SU-DHL-6 (cell line): Measurements from ENCODE around the gene DR1.

Experiments used
- H2AFZ ChIP-seq: fragments of 200-600 bp; sonication (generic); 2 replicates; pipeline ENCODE4 v1.6.1; 2014; ENCODE audit warnings: low read depth, mild to moderate bottlenecking, moderate library complexity, mixed read lengths, antibody characterized with exemption, low read length; ENCODE audit not compliant: severe bottlenecking
- H3F3A ChIP-seq: fragments of 200-600 bp; shearing (Covaris generic); 2 replicates; pipeline ENCODE4 v1.6.0; 2016; ENCODE audit warnings: antibody characterized with exemption, mild to moderate bottlenecking; ENCODE audit not compliant: insufficient read depth
- H3K27ac ChIP-seq: fragments of 200-600 bp; sonication (generic); 2 replicates; pipeline ENCODE4 v1.5.1; 2016; ENCODE audit warnings: low read depth, mild to moderate bottlenecking, low read length, moderate library complexity, mixed read lengths
- H3K27me3 ChIP-seq: fragments of 200-600 bp; sonication (generic), shearing (Covaris generic); 2 replicates; pipeline ENCODE4 v1.6.0; 2014; ENCODE audit warnings: mild to moderate bottlenecking, low read length
- H3K36me3 ChIP-seq: fragments of 200-600 bp; sonication (generic); 2 replicates; pipeline ENCODE4 v1.6.1; 2014; ENCODE audit warnings: mild to moderate bottlenecking, low read length, mixed read lengths
- H3K4me2 ChIP-seq: fragments of 300-600, 200-600 bp; shearing (Covaris generic), sonication (generic); 2 replicates; pipeline ENCODE4 v1.6.0; 2014; ENCODE audit warnings: low read length, low read depth, mild to moderate bottlenecking; ENCODE audit not compliant: poor library complexity, severe bottlenecking
- H3K4me3 ChIP-seq: fragments of 200-600 bp; sonication (generic); 2 replicates; pipeline ENCODE4 v1.5.1; 2014; ENCODE audit warnings: antibody characterized with exemption, low read length, mild to moderate bottlenecking, mixed read lengths; ENCODE audit not compliant: insufficient read depth, poor library complexity, severe bottlenecking
- H3K79me2 ChIP-seq: fragments of 200-600 bp; sonication (generic); 2 replicates; pipeline ENCODE4 v1.6.1; 2014; ENCODE audit warnings: mild to moderate bottlenecking, low read length, moderate library complexity; ENCODE audit not compliant: insufficient read depth
- H3K9ac ChIP-seq: fragments of 200-600 bp; sonication (generic); 2 replicates; pipeline ENCODE4 v1.7.0; 2014; ENCODE audit warnings: mild to moderate bottlenecking, low read length
- H3K9me2 ChIP-seq: fragments of 200-600 bp; sonication (generic); replicated peaks from 2 replicates; pipeline ENCODE4 v1.6.1; 2014; ENCODE audit warnings: low read length; ENCODE audit not compliant: insufficient read depth
- H3K9me3 ChIP-seq: fragments of 200-600 bp; sonication (generic); 2 replicates; pipeline ENCODE4 v1.6.1; 2014; ENCODE audit warnings: low read length, mixed read lengths; ENCODE audit not compliant: insufficient read depth
- H4K20me1 ChIP-seq: fragments of 200-600 bp; sonication (generic); 2 replicates; pipeline ENCODE4 v1.6.1; 2014; ENCODE audit warnings: low read depth, mild to moderate bottlenecking, antibody characterized with exemption, low read length, moderate library complexity, mixed read lengths
- EZH2phosphoT487 ChIP-seq: fragments of 200-600 bp; sonication (generic), shearing (Covaris generic); conservative IDR thresholded peaks from 2 replicates; pipeline ENCODE4 v1.6.1; 2018; ENCODE audit warnings: mild to moderate bottlenecking, antibody characterized with exemption, low read length, moderate library complexity, mixed read lengths
- TF ChIP-seq, protein P1 (sequence below): fragments of 200-600 bp; sonication (generic); IDR thresholded peaks from one replicate; pipeline ENCODE4 v1.5.1; 2017; ENCODE audit warnings: antibody characterized with exemption, mild to moderate bottlenecking, low read length, moderate library complexity; ENCODE audit not compliant: insufficient read depth, poor library complexity, severe bottlenecking

DR1 gene

DNA sequence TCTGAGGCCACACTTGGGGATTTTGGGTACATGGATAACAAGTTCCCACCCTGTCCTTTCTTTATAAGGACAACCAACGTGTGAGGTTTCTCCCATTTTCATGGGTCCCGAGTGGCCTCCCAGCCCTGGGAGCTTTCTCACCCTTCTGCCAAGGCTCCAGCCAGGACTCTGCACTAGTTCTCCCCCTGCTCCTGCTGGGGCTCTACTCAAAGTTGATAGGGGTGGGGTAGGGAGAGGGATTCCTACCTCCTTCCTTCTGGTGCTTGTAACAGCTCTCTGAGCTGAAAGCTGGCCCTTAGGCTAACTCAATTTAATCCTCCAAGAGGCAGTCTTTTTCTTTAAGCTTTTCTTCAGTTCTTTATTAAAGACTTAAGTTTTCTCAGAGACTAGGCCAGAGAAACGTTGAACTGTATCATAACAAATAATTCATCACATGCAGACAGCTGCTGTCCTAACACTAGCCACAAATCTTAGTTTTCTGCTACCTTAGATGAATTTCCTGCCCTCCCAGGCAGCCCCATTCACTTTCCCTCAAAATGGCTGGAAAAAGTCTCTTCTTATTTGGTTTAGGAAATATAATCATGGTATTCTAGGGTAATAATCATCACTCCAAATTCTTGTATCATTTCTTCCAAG is 22.4 kb upstream of the DR1 start:
- no peaks in the 10 kb centered on the region for H4K20me1 ChIP-seq
- H3K9ac ChIP-seq: no peak overlapping the region
- TF ChIP-seq EZH2phosphoT487: no peak
- TF ChIP-seq, protein P1, sequence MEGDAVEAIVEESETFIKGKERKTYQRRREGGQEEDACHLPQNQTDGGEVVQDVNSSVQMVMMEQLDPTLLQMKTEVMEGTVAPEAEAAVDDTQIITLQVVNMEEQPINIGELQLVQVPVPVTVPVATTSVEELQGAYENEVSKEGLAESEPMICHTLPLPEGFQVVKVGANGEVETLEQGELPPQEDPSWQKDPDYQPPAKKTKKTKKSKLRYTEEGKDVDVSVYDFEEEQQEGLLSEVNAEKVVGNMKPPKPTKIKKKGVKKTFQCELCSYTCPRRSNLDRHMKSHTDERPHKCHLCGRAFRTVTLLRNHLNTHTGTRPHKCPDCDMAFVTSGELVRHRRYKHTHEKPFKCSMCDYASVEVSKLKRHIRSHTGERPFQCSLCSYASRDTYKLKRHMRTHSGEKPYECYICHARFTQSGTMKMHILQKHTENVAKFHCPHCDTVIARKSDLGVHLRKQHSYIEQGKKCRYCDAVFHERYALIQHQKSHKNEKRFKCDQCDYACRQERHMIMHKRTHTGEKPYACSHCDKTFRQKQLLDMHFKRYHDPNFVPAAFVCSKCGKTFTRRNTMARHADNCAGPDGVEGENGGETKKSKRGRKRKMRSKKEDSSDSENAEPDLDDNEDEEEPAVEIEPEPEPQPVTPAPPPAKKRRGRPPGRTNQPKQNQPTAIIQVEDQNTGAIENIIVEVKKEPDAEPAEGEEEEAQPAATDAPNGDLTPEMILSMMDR: no peak
- no peak overlapping the region for H2AFZ ChIP-seq
- H3K27me3 ChIP-seq: no peaks in the 10 kb centered on the region
- H3K4me3 ChIP-seq: no peak overlapping the region
- no peaks in the 10 kb centered on the region for H3K79me2 ChIP-seq
- H3K9me2 ChIP-seq: no peaks in the 10 kb centered on the region
- H3K9me3 ChIP-seq: no peaks in the 10 kb centered on the region
- no peaks in the 10 kb centered on the region for H3F3A ChIP-seq
- H3K36me3 ChIP-seq: no peaks in the 10 kb centered on the region
- no peak overlapping the region for H3K4me2 ChIP-seq
- no peak overlapping the region for H3K27ac ChIP-seq

- H3K4me3 ChIP-seq: no peak overlapping the region
- H3K9me3 ChIP-seq: no peaks in the 10 kb centered on the region
- no peak overlapping the region for H3K9ac ChIP-seq
- no peaks in the 10 kb centered on the region for H4K20me1 ChIP-seq
- H3K27ac ChIP-seq: no peak overlapping the region
- H3K27me3 ChIP-seq: no peaks in the 10 kb centered on the region
- H2AFZ ChIP-seq: no peak overlapping the region
- H3K4me2 ChIP-seq: no peak overlapping the region
- H3K79me2 ChIP-seq: no peaks in the 10 kb centered on the region
- no peaks in the 10 kb centered on the region for H3K9me2 ChIP-seq
- TF ChIP-seq, protein P1: no peak
- no peaks in the 10 kb centered on the region for H3K36me3 ChIP-seq
- H3F3A ChIP-seq: no peaks in the 10 kb centered on the region
These were observed 20.9 kb upstream of the DR1 start for GRCh38 chr1:93324486-93325464.

GRCh38 chr1:93328809-93329760 is 16.6 kb upstream of the DR1 start:
- no peak overlapping the region for H3K27ac ChIP-seq
- no peak for TF ChIP-seq EZH2phosphoT487
- no peak overlapping the region for H3K4me3 ChIP-seq
- H3K27me3 ChIP-seq: no peaks in the 10 kb centered on the region
- H2AFZ ChIP-seq: no peak overlapping the region
- H3K9me2 ChIP-seq: no peaks in the 10 kb centered on the region
- no peaks in the 10 kb centered on the region for H3K79me2 ChIP-seq
- H4K20me1 ChIP-seq: no peaks in the 10 kb centered on the region
- H3K4me2 ChIP-seq: no peak overlapping the region
- no peak overlapping the region for H3K9ac ChIP-seq
- H3F3A ChIP-seq: no peaks in the 10 kb centered on the region
- H3K36me3 ChIP-seq: no peaks in the 10 kb centered on the region
- H3K9me3 ChIP-seq: no peaks in the 10 kb centered on the region
